Measurements from ENCODE around the gene ANKFY1.

ANKFY1 gene

GRCh38 chr17:4206962-4207361 lies 56.8 kb downstream of the ANKFY1 start:
- TF ChIP-seq ZNF565 (CRISPR knock-in tag; conservative IDR thresholded peaks at IDR 0.05; ENCODE audit: low read depth) (no peak), GLIS3 (CRISPR knock-in tag; IDR thresholded peaks at IDR 0.05) (no peak), RARB (CRISPR knock-in tag; IDR thresholded peaks at IDR 0.05) (no peak), CSRNP3 (CRISPR knock-in tag; IDR thresholded peaks at IDR 0.05) (no peak), ZFP3 (CRISPR knock-in tag; IDR thresholded peaks at IDR 0.05) (no peak), TOX (CRISPR knock-in tag; IDR thresholded peaks at IDR 0.05; ENCODE audit: borderline replicate concordance) (no peak), TSHZ2 (CRISPR knock-in tag; IDR thresholded peaks at IDR 0.05) (no peak), POU6F1 (CRISPR knock-in tag; IDR thresholded peaks at IDR 0.05; ENCODE audit: borderline replicate concordance, low read depth) (no peak), PPARA (CRISPR knock-in tag; IDR thresholded peaks at IDR 0.05; ENCODE audit: borderline replicate concordance) (no peak)
- no peak for ATAC-seq

GRCh38 chr17:4205917-4206316 lies 57.9 kb downstream of the ANKFY1 start:
- no peak for ATAC-seq
- no peak for TF ChIP-seq ARNTL (CRISPR knock-in tag; IDR thresholded peaks at IDR 0.05; ENCODE audit: borderline replicate concordance, low read depth)
- no peak for TF ChIP-seq ZFP3 (CRISPR knock-in tag; IDR thresholded peaks at IDR 0.05)
- TF ChIP-seq ZC3H10 (CRISPR knock-in tag; IDR thresholded peaks at IDR 0.05) = no peak
- no peak for TF ChIP-seq ZFP30 (CRISPR knock-in tag; IDR thresholded peaks at IDR 0.05)
- no peak for TF ChIP-seq CSDC2 (CRISPR knock-in tag; IDR thresholded peaks at IDR 0.05)
- TF ChIP-seq CSRNP3 (CRISPR knock-in tag; IDR thresholded peaks at IDR 0.05) = no peak
- TF ChIP-seq OSR1 (CRISPR knock-in tag; IDR thresholded peaks at IDR 0.05) = no peak
- TF ChIP-seq RARB (CRISPR knock-in tag; IDR thresholded peaks at IDR 0.05) = no peak
- no peak for TF ChIP-seq TOX (CRISPR knock-in tag; IDR thresholded peaks at IDR 0.05; ENCODE audit: borderline replicate concordance)
- no peak for TF ChIP-seq SNAI2 (CRISPR knock-in tag; IDR thresholded peaks at IDR 0.05)
- TF ChIP-seq GLIS3 (CRISPR knock-in tag; IDR thresholded peaks at IDR 0.05) = no peak
- TF ChIP-seq ESRRG (CRISPR knock-in tag; IDR thresholded peaks at IDR 0.05) = no peak
- no peak for TF ChIP-seq CREB5 (CRISPR knock-in tag; IDR thresholded peaks at IDR 0.05; ENCODE audit: low read depth)
- no peak for TF ChIP-seq ISL1 (CRISPR knock-in tag; IDR thresholded peaks at IDR 0.05)
- no peak for TF ChIP-seq TSHZ2 (CRISPR knock-in tag; IDR thresholded peaks at IDR 0.05)
- no peak for TF ChIP-seq POU6F1 (CRISPR knock-in tag; IDR thresholded peaks at IDR 0.05; ENCODE audit: borderline replicate concordance, low read depth)
- TF ChIP-seq ZNF565 (CRISPR knock-in tag; conservative IDR thresholded peaks at IDR 0.05; ENCODE audit: low read depth) = no peak

Data from SK-N-SH treated with all-trans-retinoic acid at 6 μM for 48 hours (cell line).